VCaP (cell line): Measurements from ENCODE around the gene PHF21B.
"Not testable (repeated sequence)": the region's sequence is repeated elsewhere in the genome, so short reads cannot be mapped to it uniquely, and the experiment has no call there.

Experiments
- H3K27ac ChIP-seq: fragments of 450-650 bp; 2 replicates; pipeline ENCODE4 v1.5.1; 2017
- CTCF ChIP-seq: fragments of 450-650 bp; conservative IDR thresholded peaks from 2 replicates; pipeline ENCODE4 v1.5.1; 2017; ENCODE audit warnings: mild to moderate bottlenecking, moderate library complexity

The PHF21B gene

DNA sequence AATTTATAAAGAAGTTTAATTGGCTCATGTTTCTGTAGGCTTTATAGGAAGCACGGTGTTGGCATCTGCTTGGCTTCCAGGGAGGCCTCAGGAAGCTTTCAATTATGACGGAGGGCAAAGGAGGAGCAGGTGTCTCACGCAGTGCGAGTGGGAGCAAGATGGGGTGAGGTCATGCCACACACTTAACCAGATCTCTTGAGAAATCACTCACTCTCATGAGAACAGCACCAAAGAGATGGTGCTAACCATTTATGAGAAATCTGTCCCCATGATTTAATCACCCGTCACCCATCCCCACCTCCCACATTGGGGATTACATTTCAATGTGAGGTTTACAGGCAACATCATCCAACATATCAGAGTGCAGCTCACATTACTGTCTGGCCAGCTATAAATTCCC is 153.9 kb downstream of the PHF21B start:
- no peak for TF ChIP-seq CTCF
- H3K27ac ChIP-seq, result no peak overlapping the region

- H3K27ac ChIP-seq, result not testable (repeated sequence)
Observed at GRCh38 chr22:44854641-44855040, 155.2 kb downstream of the PHF21B start.

DNA sequence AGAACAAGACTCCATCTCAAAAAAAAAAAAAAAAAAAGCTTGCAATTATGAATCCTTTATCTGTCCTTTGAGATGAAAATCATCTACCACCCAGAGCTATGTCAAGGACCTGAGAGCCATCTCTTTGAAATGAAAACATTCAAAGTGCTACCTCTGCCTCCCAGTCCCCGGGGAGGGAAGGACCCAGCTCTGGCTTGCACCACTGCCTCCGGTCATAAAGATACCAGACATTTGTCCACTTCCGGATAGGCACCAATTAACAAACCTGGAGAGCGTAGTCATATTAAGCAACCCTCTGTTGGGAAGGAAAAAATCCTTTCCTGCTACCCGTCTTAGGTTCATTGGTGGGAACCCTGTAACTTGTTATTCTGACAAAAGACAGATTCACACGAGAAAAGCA is 158.9 kb downstream of the PHF21B start:
- no peak overlapping the region for H3K27ac ChIP-seq

DNA sequence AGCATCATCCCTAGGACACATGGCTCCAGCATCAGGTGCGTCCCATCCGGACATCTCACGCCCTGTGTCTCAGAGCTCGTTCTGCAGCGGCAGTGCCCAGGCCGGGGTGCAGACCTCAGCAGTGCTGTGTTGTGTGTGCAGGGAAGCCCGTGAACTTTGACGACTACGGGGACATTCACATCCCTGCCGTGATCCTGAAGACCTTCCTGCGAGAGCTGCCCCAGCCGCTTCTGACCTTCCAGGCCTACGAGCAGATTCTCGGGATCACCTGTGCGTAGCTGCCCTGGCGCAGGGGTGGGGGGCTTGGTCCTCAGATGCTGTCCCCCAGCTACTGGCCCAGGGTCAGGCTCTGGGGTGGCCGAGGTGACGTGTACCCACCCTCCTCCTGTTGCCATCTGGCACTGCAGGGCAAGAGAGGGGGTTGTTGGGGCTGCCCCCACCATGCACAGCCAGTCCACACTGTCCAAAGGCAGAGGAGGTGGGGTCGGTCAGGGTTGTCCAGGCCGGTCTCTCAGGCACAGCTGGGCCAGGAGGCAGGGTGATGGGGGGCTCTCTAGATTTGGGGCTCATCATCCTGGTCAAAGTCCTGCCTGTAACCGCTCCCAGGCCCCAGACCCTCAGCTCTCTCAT is 160.9 kb downstream of the PHF21B start:
- TF ChIP-seq CTCF, result no peak
- no peak overlapping the region for H3K27ac ChIP-seq

More for the DNA sequence above, 158.9 kb downstream of the PHF21B start:
- TF ChIP-seq CTCF, result no peak

- no peak overlapping the region for H3K27ac ChIP-seq
- no peak for TF ChIP-seq CTCF
Observed at GRCh38 chr22:44848296-44848741, 161.5 kb downstream of the PHF21B start.

GRCh38 chr22:44847892-44848291 is 161.9 kb downstream of the PHF21B start:
- TF ChIP-seq CTCF, result no peak
- no peak overlapping the region for H3K27ac ChIP-seq

DNA sequence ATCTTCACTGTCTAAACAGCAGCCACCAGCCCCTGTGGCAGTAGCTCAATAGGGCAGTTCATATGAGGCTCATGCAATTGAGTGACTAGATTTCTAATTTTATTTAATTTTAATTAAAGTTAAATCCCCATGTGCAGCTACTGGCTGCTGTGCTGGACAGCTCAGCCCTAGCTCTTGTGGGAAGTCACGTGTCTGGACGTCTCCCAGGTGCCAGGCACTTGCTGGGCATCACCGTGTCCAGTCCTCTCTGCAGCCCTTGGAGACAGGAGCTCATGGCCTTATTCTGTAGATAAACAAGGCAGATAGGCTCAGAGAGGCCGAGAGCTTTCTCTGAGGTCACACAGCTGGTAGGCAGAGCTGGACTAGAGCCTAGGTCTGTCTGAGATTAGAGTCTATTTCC is 162.4 kb downstream of the PHF21B start:
- no peak overlapping the region for H3K27ac ChIP-seq
- TF ChIP-seq CTCF, result no peak

- TF ChIP-seq CTCF, result no peak
- no peak overlapping the region for H3K27ac ChIP-seq
Observed at GRCh38 chr22:44846726-44847275, 163.0 kb downstream of the PHF21B start.
